WTC11 (cell line): ENCODE measurements around the gene SOCS4. TPM values are rescaled to one million over a fixed set of nuclear protein-coding genes. Genes with fewer than 3 reads are reported as not detected.

Experiments used
- ATAC-seq: fragments of 200-7000 bp; cut with Tn5 transposase; 2 replicates; pipeline ENCODE4 v1.10.0; 2021; ENCODE audit warnings: mild to moderate bottlenecking, moderate library complexity
- CTCF ChIA-PET: fragments of 300-600 bp; sonication (Branson Sonifier 250); formaldehyde crosslinking; loops from one replicate; lab custom pipeline; 2021; ENCODE audit warnings: antibody characterized with exemption; lab: Charles Lee
- POLR2A ChIA-PET: fragments of 350-600 bp; sonication (Branson Sonifier 250); formaldehyde crosslinking; loops from one replicate; lab custom pipeline; 2021; ENCODE audit warnings: antibody characterized with exemption; lab: Charles Lee
- DNase-seq: peaks from one replicate; pipeline ENCODE4 v3.0.0; 2021; ENCODE audit warnings: low spot score
- H3K27ac Mint-ChIP-seq: 2 replicates; pipeline ENCODE4 v1.8.0; 2021; ENCODE audit warnings: mixed read lengths
- H3K27me3 Mint-ChIP-seq: 2 replicates; pipeline ENCODE4 v1.8.0; 2021; ENCODE audit warnings: low read depth, mild to moderate bottlenecking, moderate library complexity, mixed read lengths
- H3K36me3 Mint-ChIP-seq: 2 replicates; pipeline ENCODE4 v1.8.0; 2021; ENCODE audit warnings: mixed read lengths
- H3K4me1 Mint-ChIP-seq: 2 replicates; pipeline ENCODE4 v1.8.0; 2022; ENCODE audit warnings: mixed read lengths
- H3K4me3 Mint-ChIP-seq: 2 replicates; pipeline ENCODE4 v1.8.0; 2021; ENCODE audit warnings: mild to moderate bottlenecking, moderate library complexity, mixed read lengths
- H3K9me3 Mint-ChIP-seq: 2 replicates; pipeline ENCODE4 v1.8.0; 2021; ENCODE audit warnings: mixed read lengths
- ARID4B ChIP-seq: sonication (generic); formaldehyde crosslinking; IDR thresholded peaks from 2 replicates; pipeline ENCODE4 v1.8.0; 2023; ENCODE audit warnings: missing genetic modification reagents, mild to moderate bottlenecking, borderline replicate concordance
- ATF2 ChIP-seq: sonication (generic); formaldehyde crosslinking; IDR thresholded peaks from 2 replicates; pipeline ENCODE4 v1.8.1; 2022; ENCODE audit warnings: low read depth, missing genetic modification reagents, borderline replicate concordance
- ATF3 ChIP-seq: sonication (generic); formaldehyde crosslinking; conservative IDR thresholded peaks from 2 replicates; pipeline ENCODE4 v1.8.1; 2022; ENCODE audit warnings: mild to moderate bottlenecking, missing genetic modification reagents
- CBFB ChIP-seq: sonication (generic); formaldehyde crosslinking; IDR thresholded peaks from 2 replicates; pipeline ENCODE4 v1.8.1; 2022; ENCODE audit warnings: mild to moderate bottlenecking, low read depth, missing genetic modification reagents
- CREM ChIP-seq: sonication (generic); formaldehyde crosslinking; IDR thresholded peaks from 2 replicates; pipeline ENCODE4 v1.8.1; 2022; ENCODE audit warnings: mild to moderate bottlenecking, missing genetic modification reagents, moderate library complexity
- CTCF ChIP-seq: fragments of 200-600 bp; IDR thresholded peaks from 2 replicates; pipeline ENCODE4 v1.8.0; 2022; ENCODE audit warnings: antibody characterized with exemption
- ELF4 ChIP-seq: sonication (generic); formaldehyde crosslinking; IDR thresholded peaks from 2 replicates; pipeline ENCODE4 v1.8.1; 2022; ENCODE audit warnings: low read depth, mild to moderate bottlenecking, moderate library complexity, missing genetic modification reagents
- EMX1 ChIP-seq: fragments of 250-450 bp; sonication (Bioruptor Pico); IDR thresholded peaks from 2 replicates; pipeline ENCODE4 v1.8.0; 2021; ENCODE audit warnings: mild to moderate bottlenecking
- ESRRA ChIP-seq: sonication (generic); formaldehyde crosslinking; IDR thresholded peaks from 2 replicates; pipeline ENCODE4 v1.8.1; 2022; ENCODE audit warnings: mild to moderate bottlenecking, missing genetic modification reagents, borderline replicate concordance
- GTF2I ChIP-seq: fragments of 250-450 bp; sonication (Bioruptor Pico); conservative IDR thresholded peaks from 2 replicates; pipeline ENCODE4 v1.4.0; 2021; ENCODE audit warnings: mild to moderate bottlenecking
- MLX ChIP-seq: sonication (generic); formaldehyde crosslinking; IDR thresholded peaks from 2 replicates; pipeline ENCODE4 v1.8.1; 2023; ENCODE audit warnings: mild to moderate bottlenecking, missing genetic modification reagents, moderate library complexity
- NFATC4 ChIP-seq: fragments of 250-450 bp; sonication (Bioruptor Pico); IDR thresholded peaks from 2 replicates; pipeline ENCODE4 v1.9.0; 2021; ENCODE audit warnings: mild to moderate bottlenecking
- NR1H2 ChIP-seq: sonication (generic); formaldehyde crosslinking; IDR thresholded peaks from 2 replicates; pipeline ENCODE4 v1.9.0; 2021; ENCODE audit warnings: mild to moderate bottlenecking, moderate library complexity, missing genetic modification reagents
- NR2C2 ChIP-seq: sonication (generic); formaldehyde crosslinking; IDR thresholded peaks from 2 replicates; pipeline ENCODE4 v1.8.0; 2022; ENCODE audit warnings: mild to moderate bottlenecking, missing genetic modification reagents
- RORB ChIP-seq: fragments of 250-450 bp; sonication (Bioruptor Pico); IDR thresholded peaks from 2 replicates; pipeline ENCODE4 v1.9.0; 2021; ENCODE audit warnings: mild to moderate bottlenecking
- SMAD4 ChIP-seq: sonication (generic); formaldehyde crosslinking; IDR thresholded peaks from 2 replicates; pipeline ENCODE4 v1.8.0; 2022; ENCODE audit warnings: mild to moderate bottlenecking, missing genetic modification reagents
- SOX15 ChIP-seq: fragments of 250-450 bp; sonication (Bioruptor Pico); IDR thresholded peaks from 2 replicates; pipeline ENCODE4 v1.9.0; 2021; ENCODE audit warnings: mild to moderate bottlenecking
- TCF7 ChIP-seq: sonication (generic); formaldehyde crosslinking; IDR thresholded peaks from 2 replicates; pipeline ENCODE4 v1.8.0; 2022; ENCODE audit warnings: mild to moderate bottlenecking, low read depth, missing genetic modification reagents, moderate library complexity
- USF1 ChIP-seq: sonication (generic); formaldehyde crosslinking; IDR thresholded peaks from 2 replicates; pipeline ENCODE4 v1.8.0; 2022; ENCODE audit warnings: mild to moderate bottlenecking, missing genetic modification reagents
- ZBTB21 ChIP-seq: sonication (generic); formaldehyde crosslinking; IDR thresholded peaks from 2 replicates; pipeline ENCODE4 v1.8.1; 2023; ENCODE audit warnings: mild to moderate bottlenecking, missing genetic modification reagents, borderline replicate concordance
- ZNF121 ChIP-seq: sonication (generic); formaldehyde crosslinking; IDR thresholded peaks from 2 replicates; pipeline ENCODE4 v1.8.0; 2023; ENCODE audit warnings: missing genetic modification reagents
- ZNF138 ChIP-seq: sonication (generic); formaldehyde crosslinking; conservative IDR thresholded peaks from 2 replicates; pipeline ENCODE4 v1.8.1; 2022; ENCODE audit warnings: mild to moderate bottlenecking, moderate library complexity, missing genetic modification reagents
- ZNF396 ChIP-seq: fragments of 250-450 bp; sonication (Bioruptor Pico); IDR thresholded peaks from 2 replicates; pipeline ENCODE4 v1.8.0; 2021; ENCODE audit warnings: mild to moderate bottlenecking, moderate library complexity, borderline replicate concordance
- ZNF416 ChIP-seq: fragments of 250-450 bp; sonication (Bioruptor Pico); IDR thresholded peaks from 2 replicates; pipeline ENCODE4 v1.9.0; 2021; ENCODE audit warnings: mild to moderate bottlenecking, inconsistent platforms
- ZNF671 ChIP-seq: fragments of 250-450 bp; sonication (Bioruptor Pico); IDR thresholded peaks from 2 replicates; pipeline ENCODE4 v1.8.0; 2021; ENCODE audit warnings: mild to moderate bottlenecking
- ZSCAN18 ChIP-seq: fragments of 250-450 bp; sonication (Bioruptor Pico); IDR thresholded peaks from 2 replicates; pipeline ENCODE4 v2.1.2; 2022; ENCODE audit warnings: mild to moderate bottlenecking, moderate library complexity
- total RNA-seq: library from RNA; stranded (reverse); gene quantifications from 3 replicates; pipeline ENCODE4 v1.2.3, GENCODE V29; 2021

The SOCS4 gene
- total RNA-seq, 1 experiment from 2014 or later: 21.3 TPM

GRCh38 chr14:55005071-55005470 lies 22.0 kb upstream of the SOCS4 start:
- H3K36me3 Mint-ChIP-seq: peaks cover 72% of the 10 kb centered on the region
- TF ChIP-seq ATF2: no peak
- no peak for TF ChIP-seq EMX1 (CRISPR knock-in tag)
- no peak for TF ChIP-seq ARID4B (CRISPR knock-in tag)
- TF ChIP-seq CTCF: no peak
- no peak for TF ChIP-seq ELF4 (CRISPR knock-in tag)
- TF ChIP-seq NR1H2 (CRISPR knock-in tag): no peak
- TF ChIP-seq NR2C2: no peak
- no peak for TF ChIP-seq ESRRA (CRISPR knock-in tag)
- no peak for TF ChIP-seq NFATC4 (CRISPR knock-in tag)
- no peak for TF ChIP-seq ZNF121 (CRISPR knock-in tag)
- no peak for TF ChIP-seq ZNF396
- TF ChIP-seq TCF7 (CRISPR knock-in tag): no peak
- TF ChIP-seq ATF3 (CRISPR knock-in tag): no peak
- TF ChIP-seq ZNF138 (CRISPR knock-in tag): no peak
- TF ChIP-seq MLX: no peak
- no peak for TF ChIP-seq ZNF416 (CRISPR knock-in tag)
- TF ChIP-seq RORB (CRISPR knock-in tag): no peak
- TF ChIP-seq, all 79 proteins: peak for 0
- Mint-ChIP-seq H3K27me3 (no peaks in the 10 kb centered on the region), H3K9me3 (no peaks in the 10 kb centered on the region), H3K4me1 (no peaks in the 10 kb centered on the region), H3K27ac (no peak overlapping the region; the same call in 1 of the 2 replicates), H3K4me3 (no peak overlapping the region)
- DNase-seq: no peak
- CTCF ChIA-PET: no interaction called here
- POLR2A ChIA-PET: no interaction called here
- no peak for ATAC-seq

GRCh38 chr14:55015006-55015405 lies 12.0 kb upstream of the SOCS4 start:
- H3K9me3 Mint-ChIP-seq: no peaks in the 10 kb centered on the region
- no peaks in the 10 kb centered on the region for H3K4me1 Mint-ChIP-seq
- H3K27me3 Mint-ChIP-seq: no peaks in the 10 kb centered on the region
- peaks cover 43% of the 10 kb centered on the region for H3K36me3 Mint-ChIP-seq
- no peak for ATAC-seq
- H3K27ac Mint-ChIP-seq: no peak overlapping the region
- POLR2A ChIA-PET: interaction anchor here (0.7 kb wide), 1 partner anchor 31 kb away, joined by 9 read pairs; no protein-coding TSS in a partner anchor
- H3K4me3 Mint-ChIP-seq: no peak overlapping the region
- CTCF ChIA-PET: no interaction called here
- no peak for DNase-seq
- TF ChIP-seq ZNF671 (CRISPR knock-in tag) (no peak), EMX1 (CRISPR knock-in tag) (no peak), CREM (CRISPR knock-in tag) (no peak), ZSCAN18 (no peak), ZNF416 (CRISPR knock-in tag) (no peak), ZBTB21 (CRISPR knock-in tag) (no peak), SMAD4 (CRISPR knock-in tag) (no peak), RORB (CRISPR knock-in tag) (no peak), USF1 (CRISPR knock-in tag) (no peak), ZNF396 (no peak), SOX15 (CRISPR knock-in tag) (no peak), GTF2I (CRISPR knock-in tag) (no peak), CBFB (no peak)
